Panc1 (cell line): ENCODE data around the gene KRT7. TPM values are rescaled to one million over a fixed set of nuclear protein-coding genes. Genes with fewer than 3 reads are reported as not detected.
"Not testable (repeated sequence)": the region's sequence is repeated elsewhere in the genome, so short reads cannot be mapped to it uniquely, and the experiment has no call there.

Experiments used
- ATAC-seq: fragments of 200-7000 bp; cut with Tn5 transposase; 2 replicates; pipeline ENCODE4 v1.9.1; 2020; ENCODE audit warnings: mild to moderate bottlenecking, moderate library complexity
- BruUV-seq: library from RNA; stranded (reverse); fragments of 400-500 nt; replicated peaks from 2 replicates; lab custom pipeline; 2021; lab: Mats Ljungman, UMichigan
- CTCF ChIA-PET: fragments of 300-600 bp; sonication (Branson Sonifier 250); formaldehyde crosslinking; loops from one replicate; lab custom pipeline; 2022; ENCODE audit warnings: antibody characterized with exemption; lab: Charles Lee
- POLR2A ChIA-PET: fragments of 300-600 bp; sonication (Branson Sonifier 250); formaldehyde crosslinking; loops from one replicate; lab custom pipeline; 2022; ENCODE audit warnings: antibody characterized with exemption; lab: Charles Lee
- DNase-seq: peaks from one replicate; pipeline ENCODE4 v3.0.0-alpha.2; 2010; ENCODE audit warnings: low read depth, low spot score
- H3K27ac ChIP-seq: 2 replicates; pipeline ENCODE4 v1.5.1; 2011; ENCODE audit warnings: mild to moderate bottlenecking, low read length, inconsistent platforms
- H3K27me3 ChIP-seq: fragments of 200-500 bp; sonication (Bioruptor generic); 2 replicates; pipeline ENCODE4 v1.6.0; 2014; ENCODE audit warnings: low read length, inconsistent platforms; ENCODE audit not compliant: control insufficient read depth, insufficient read depth
- H3K36me3 ChIP-seq: fragments of 200-500 bp; sonication (Bioruptor generic); 2 replicates; pipeline ENCODE4 v1.5.1; 2014; ENCODE audit warnings: inconsistent platforms, mild to moderate bottlenecking, low read length, moderate library complexity; ENCODE audit not compliant: control insufficient read depth, insufficient read depth
- H3K4me1 ChIP-seq: 2 replicates; pipeline ENCODE4 v1.5.1; 2011; ENCODE audit warnings: inconsistent platforms, mild to moderate bottlenecking, low read length, moderate library complexity; ENCODE audit not compliant: control insufficient read depth, insufficient read depth
- H3K4me3 ChIP-seq, 2 experiments: 2 replicates each; pipeline ENCODE4 v1.5.1; 2011 to 2012; ENCODE audit warnings: low read depth in 2 of 2, low read length in 2 of 2, mild to moderate bottlenecking in 2 of 2, inconsistent platforms in 1 of 2, moderate library complexity in 1 of 2
- H3K9me3 ChIP-seq: fragments of 200-500 bp; sonication (Bioruptor generic); 2 replicates; pipeline ENCODE4 v1.5.1; 2014; ENCODE audit warnings: low read depth, mild to moderate bottlenecking, inconsistent platforms, low read length, moderate library complexity; ENCODE audit not compliant: control insufficient read depth, insufficient read depth
- POLR2AphosphoS5 ChIP-seq: IDR thresholded peaks from 2 replicates; pipeline ENCODE4 v1.6.1; 2012; ENCODE audit warnings: mild to moderate bottlenecking, low read depth, low read length, moderate library complexity
- REST ChIP-seq, 2 experiments: IDR thresholded peaks; 2 replicates each; pipeline ENCODE4 v1.6.1; 2011 to 2012; ENCODE audit warnings: low read depth in 2 of 2, control low read depth in 1 of 2, low read length in 1 of 2, mild to moderate bottlenecking in 1 of 2, moderate library complexity in 1 of 2; ENCODE audit not compliant: insufficient read depth in 1 of 2
- SIN3A ChIP-seq: IDR thresholded peaks from 2 replicates; pipeline ENCODE4 v1.6.1; 2012; ENCODE audit warnings: low read depth, mild to moderate bottlenecking, low read length, moderate library complexity, borderline replicate concordance; ENCODE audit not compliant: insufficient read depth
- TCF7L2 ChIP-seq: IDR thresholded peaks from 2 replicates; pipeline ENCODE4 v1.6.1; 2011; ENCODE audit warnings: mild to moderate bottlenecking, low read depth, low read length, inconsistent platforms
- in situ Hi-C: cut with HindIII; loops from 2 replicates; pipeline ENCODE4 v1.10.0; 2016; ENCODE audit warnings: low sequenced_read_pairs, low pct_unique_long_range_greater_than_20kb
- intact Hi-C: fragments of 100-400 bp; cut with micrococcal nuclease; formaldehyde crosslinking; loops from one replicate; pipeline ENCODE4 v1.10.0; 2022; ENCODE audit not compliant: unreplicated experiment
- total RNA-seq: library from RNA; stranded (reverse); gene quantifications from one replicate; pipeline ENCODE4 v1.2.1, GENCODE V29; 2021; ENCODE audit not compliant: unreplicated experiment
- TF ChIP-seq, protein P1 (sequence below): fragments of 450-650 bp; IDR thresholded peaks from 2 replicates; pipeline ENCODE4 v1.5.1; 2017; ENCODE audit warnings: mild to moderate bottlenecking

Gene KRT7
- total RNA-seq, 1 experiment from 2014 or later: 16.8 TPM

- DNase-seq: no peak
- TF ChIP-seq POLR2AphosphoS5: no peak
- TF ChIP-seq SIN3A: no peak
- TF ChIP-seq REST (IDR thresholded peaks at IDR 0.05; ENCODE audit: insufficient read depth in 1 of 2, low read depth in 2 of 2, low read length in 1 of 2): no peak
- TF ChIP-seq TCF7L2: no peak
- TF ChIP-seq, protein P1, sequence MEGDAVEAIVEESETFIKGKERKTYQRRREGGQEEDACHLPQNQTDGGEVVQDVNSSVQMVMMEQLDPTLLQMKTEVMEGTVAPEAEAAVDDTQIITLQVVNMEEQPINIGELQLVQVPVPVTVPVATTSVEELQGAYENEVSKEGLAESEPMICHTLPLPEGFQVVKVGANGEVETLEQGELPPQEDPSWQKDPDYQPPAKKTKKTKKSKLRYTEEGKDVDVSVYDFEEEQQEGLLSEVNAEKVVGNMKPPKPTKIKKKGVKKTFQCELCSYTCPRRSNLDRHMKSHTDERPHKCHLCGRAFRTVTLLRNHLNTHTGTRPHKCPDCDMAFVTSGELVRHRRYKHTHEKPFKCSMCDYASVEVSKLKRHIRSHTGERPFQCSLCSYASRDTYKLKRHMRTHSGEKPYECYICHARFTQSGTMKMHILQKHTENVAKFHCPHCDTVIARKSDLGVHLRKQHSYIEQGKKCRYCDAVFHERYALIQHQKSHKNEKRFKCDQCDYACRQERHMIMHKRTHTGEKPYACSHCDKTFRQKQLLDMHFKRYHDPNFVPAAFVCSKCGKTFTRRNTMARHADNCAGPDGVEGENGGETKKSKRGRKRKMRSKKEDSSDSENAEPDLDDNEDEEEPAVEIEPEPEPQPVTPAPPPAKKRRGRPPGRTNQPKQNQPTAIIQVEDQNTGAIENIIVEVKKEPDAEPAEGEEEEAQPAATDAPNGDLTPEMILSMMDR: no peak
- Histone ChIP-seq H3K4me1 (peaks cover 44% of the 10 kb centered on the region), H3K4me3 (no peak overlapping the region), H3K27me3 (no peaks in the 10 kb centered on the region), H3K36me3 (no peaks in the 10 kb centered on the region), H3K9me3 (no peaks in the 10 kb centered on the region), H3K27ac (peak overlapping the region; percentile 74)
- in situ Hi-C loops: no loop called here
- POLR2A ChIA-PET: interaction anchor here (0.6 kb wide), 1 partner anchor 245 kb away, joined by 3 read pairs; no protein-coding TSS in a partner anchor
- BruUV-seq: no TSS peak
- CTCF ChIA-PET: no interaction called here
- no peak for ATAC-seq
- intact Hi-C loops: no loop called here
These were observed 6.0 kb downstream of the KRT7 start for GRCh38 chr12:52238916-52239646.

DNA sequence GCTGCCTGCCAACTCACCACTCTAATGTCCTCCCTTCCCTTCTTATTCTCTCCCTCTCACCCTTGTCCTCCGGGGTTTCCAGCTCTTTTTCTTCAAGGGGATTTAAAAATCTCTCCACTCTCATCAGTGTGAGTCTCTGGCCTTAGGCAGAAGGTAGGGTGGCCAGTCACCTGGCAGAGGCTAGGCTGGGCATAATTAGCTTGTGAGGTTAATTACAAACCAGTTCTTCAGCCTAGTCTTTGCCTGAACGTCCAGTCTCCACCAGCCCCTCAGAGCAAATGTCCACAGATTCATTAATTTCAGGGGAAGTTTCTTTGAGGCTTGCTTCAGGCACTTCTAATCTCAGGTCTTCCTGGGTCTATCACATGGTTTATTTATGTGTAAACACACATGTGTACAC lies 6.7 kb downstream of the KRT7 start:
- intact Hi-C loops: no loop called here
- ChIA-PET CTCF (no interaction called here), POLR2A (interaction anchor here (0.6 kb wide), 1 partner anchor 245 kb away, joined by 3 read pairs; no protein-coding TSS in a partner anchor)
- no peak for DNase-seq
- peak overlapping the region; percentile 74 for H3K27ac ChIP-seq
- BruUV-seq: no TSS peak
- no peaks in the 10 kb centered on the region for H3K36me3 ChIP-seq
- in situ Hi-C loops: no loop called here
- no peak for TF ChIP-seq POLR2AphosphoS5
- TF ChIP-seq, protein P1: no peak
- TF ChIP-seq REST (IDR thresholded peaks at IDR 0.05; ENCODE audit: insufficient read depth in 1 of 2, low read depth in 2 of 2, low read length in 1 of 2): no peak
- TF ChIP-seq SIN3A: no peak
- TF ChIP-seq TCF7L2: no peak
- H3K4me1 ChIP-seq: peaks cover 50% of the 10 kb centered on the region
- ATAC-seq: no peak
- H3K4me3 ChIP-seq: no peak overlapping the region
- no peaks in the 10 kb centered on the region for H3K27me3 ChIP-seq
- no peaks in the 10 kb centered on the region for H3K9me3 ChIP-seq

DNA sequence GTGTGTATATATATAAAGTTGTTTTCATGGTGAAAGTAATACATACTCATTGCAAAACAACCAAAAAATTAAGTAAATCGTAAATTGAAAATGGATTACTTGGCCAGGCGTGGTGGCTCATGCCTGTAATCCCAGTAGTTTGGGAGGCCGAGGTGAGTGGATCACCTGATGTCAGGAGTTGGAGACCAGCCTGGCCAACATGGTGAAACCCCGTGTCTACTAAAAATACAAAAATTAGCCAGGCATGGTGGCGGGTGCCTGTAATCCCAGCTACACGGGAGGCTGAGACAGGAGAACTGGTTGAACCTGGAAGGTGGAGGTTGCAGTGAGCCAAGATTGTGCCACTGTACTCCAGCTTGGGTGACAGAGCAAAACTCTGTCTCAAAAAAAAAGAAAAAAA lies 7.2 kb downstream of the KRT7 start:
- intact Hi-C loops, BruUV-seq, H3K27me3 ChIP-seq, in situ Hi-C loops, CTCF ChIA-PET, ATAC-seq, POLR2A ChIA-PET, H3K36me3 ChIP-seq, DNase-seq, H3K9me3 ChIP-seq, H3K4me3 ChIP-seq: not testable (repeated sequence)
- Histone ChIP-seq H3K27ac (peak overlapping the region; percentile 74), H3K4me1 (peaks cover 54% of the 10 kb centered on the region)
